Natural killer cell treated with Interleukin-12 subunit alpha and Interleukin-12 subunit beta and Interleukin-15 and Interleukin-18, amount 100 ng/mL, for 72 hours (primary cell): ENCODE data around the gene PTPRA. TPM values are rescaled to one million over a fixed set of nuclear protein-coding genes. Genes with fewer than 3 reads are reported as not detected.
"Not testable (repeated sequence)": the region's sequence is repeated elsewhere in the genome, so short reads cannot be mapped to it uniquely, and the experiment has no call there.

Source experiments
- ATAC-seq, 2 donors: fragments of 150-1000 bp; cut with Tn5 transposase in 1 of 2; sonication (Bioruptor Pico), chemical (Tn5 transposase) in 1 of 2; 2 replicates each; pipeline ENCODE4 v1.10.0; 2021
- DNase-seq: peaks from one replicate; pipeline ENCODE4 v3.0.0; 2022; ENCODE audit warnings: low spot score
- H3K27ac Mint-ChIP-seq, 2 donors: 1 replicate in 1 of 2; 2 replicates in 1 of 2; pipeline ENCODE4 v1.8.0; 2022; ENCODE audit warnings: mixed read lengths in 2 of 2, mild to moderate bottlenecking in 1 of 2, moderate library complexity in 1 of 2
- H3K27me3 Mint-ChIP-seq, 2 donors: 1 replicate in 1 of 2; 2 replicates in 1 of 2; pipeline ENCODE4 v1.8.0; 2022; ENCODE audit warnings: mixed read lengths in 2 of 2
- H3K36me3 Mint-ChIP-seq: one replicate; pipeline ENCODE4 v1.8.0; 2022; ENCODE audit warnings: mixed read lengths
- H3K4me1 Mint-ChIP-seq, 2 donors: 1 replicate in 1 of 2; 2 replicates in 1 of 2; pipeline ENCODE4 v1.8.0; 2022; ENCODE audit warnings: low read depth in 2 of 2, mixed read lengths in 2 of 2, mild to moderate bottlenecking in 1 of 2
- H3K4me3 Mint-ChIP-seq: one replicate; pipeline ENCODE4 v1.8.0; 2022; ENCODE audit warnings: mixed read lengths
- H3K9me3 Mint-ChIP-seq: 2 replicates; pipeline ENCODE4 v1.8.0; 2022; ENCODE audit warnings: mixed read lengths
- total RNA-seq, 2 donors: library from RNA; stranded (reverse); gene quantifications; one replicate each; pipeline ENCODE4 v1.2.3, GENCODE V29; 2022

Gene PTPRA
- total RNA-seq, 2 donors from 2014 or later: 50.4 to 76.0 TPM

GRCh38 chr20:3044336-3044965, 171.2 kb downstream of the PTPRA start:
- ATAC-seq (no peak), DNase-seq (no peak)
- Mint-ChIP-seq H3K27ac (peak overlapping the region; percentile 76 to 79), H3K36me3 (peaks cover 11% of the 10 kb centered on the region), H3K9me3 (no peaks in the 10 kb centered on the region), H3K27me3 (no peaks in the 10 kb centered on the region), H3K4me1 (peaks cover 20 to 23% of the 10 kb centered on the region in 2 donors), H3K4me3 (no peak overlapping the region)

- peak overlapping the region; percentile 96 for H3K4me3 Mint-ChIP-seq
- DNase-seq (no peak), ATAC-seq (peak; percentile 80 to 84)
- H3K27ac Mint-ChIP-seq: peak overlapping the region; percentile 76 to 79
- no peaks in the 10 kb centered on the region for H3K9me3 Mint-ChIP-seq
- H3K27me3 Mint-ChIP-seq: no peaks in the 10 kb centered on the region
- H3K36me3 Mint-ChIP-seq: peaks cover 11% of the 10 kb centered on the region
- H3K4me1 Mint-ChIP-seq: peaks cover 20 to 23% of the 10 kb centered on the region in 2 donors
Measured at GRCh38 chr20:3045042-3045815, 171.9 kb downstream of the PTPRA start.

DNA sequence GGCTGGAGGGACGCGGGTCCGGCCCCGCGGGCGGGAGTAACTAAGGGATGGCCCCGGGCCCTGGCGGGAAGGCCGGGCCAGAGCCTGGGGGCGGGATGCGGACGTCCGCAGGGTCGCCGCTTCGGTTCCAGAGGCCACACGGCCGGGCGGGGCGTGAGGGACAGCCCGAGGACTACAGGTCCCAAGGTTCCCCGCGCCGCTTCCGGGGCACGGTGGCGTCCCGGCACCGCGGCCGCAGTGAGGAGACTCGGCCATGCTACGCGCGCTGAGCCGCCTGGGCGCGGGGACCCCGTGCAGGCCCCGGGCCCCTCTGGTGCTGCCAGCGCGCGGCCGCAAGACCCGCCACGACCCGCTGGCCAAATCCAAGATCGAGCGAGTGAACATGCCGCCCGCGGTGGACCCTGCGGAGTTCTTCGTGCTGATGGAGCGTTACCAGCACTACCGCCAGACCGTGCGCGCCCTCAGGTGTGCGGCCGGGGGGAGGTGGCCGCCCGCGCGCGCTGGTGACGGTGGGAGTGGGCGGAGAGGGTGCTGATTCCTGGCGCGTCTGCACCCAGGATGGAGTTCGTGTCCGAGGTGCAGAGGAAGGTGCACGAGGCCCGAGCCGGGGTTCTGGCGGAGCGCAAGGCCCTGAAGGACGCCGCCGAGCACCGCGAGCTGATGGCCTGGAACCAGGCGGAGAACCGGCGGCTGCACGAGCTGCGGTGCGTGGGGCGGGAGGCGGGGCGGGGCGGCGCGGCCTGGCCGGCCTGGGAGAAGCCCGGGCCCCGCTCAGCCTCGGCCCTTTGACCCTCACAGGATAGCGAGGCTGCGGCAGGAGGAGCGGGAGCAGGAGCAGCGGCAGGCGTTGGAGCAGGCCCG, 172.8 kb downstream of the PTPRA start, which contains the start of gene MRPS26:
MRPS26 (plus strand) TSS at position 237 of the 861 bp plus-strand sequence; CDS start at position 254, 17 bp downstream.
- DNase-seq (peak; percentile 89), ATAC-seq (peak; percentile 96 to 97)
- Mint-ChIP-seq H3K27me3 (no peaks in the 10 kb centered on the region), H3K4me1 (peaks cover 18 to 23% of the 10 kb centered on the region in 2 donors), H3K4me3 (peak within 1 kb of the TSS; percentile 96), H3K36me3 (peaks cover 11% of the 10 kb centered on the region), H3K27ac (peak within 1 kb of the TSS; percentile 76 to 79), H3K9me3 (no peaks in the 10 kb centered on the region)

- H3K36me3 Mint-ChIP-seq: peaks cover 7% of the 10 kb centered on the region
- H3K27me3 Mint-ChIP-seq: no peaks in the 10 kb centered on the region
- peak overlapping the region; percentile 96 for H3K4me3 Mint-ChIP-seq
- DNase-seq (no peak), ATAC-seq (no peak)
- peak overlapping the region in 1 of 2 donors; percentile 17 for H3K27ac Mint-ChIP-seq
- H3K9me3 Mint-ChIP-seq: no peaks in the 10 kb centered on the region
- peaks cover 17 to 18% of the 10 kb centered on the region in 2 donors for H3K4me1 Mint-ChIP-seq
Measured at GRCh38 chr20:3046677-3047462, 173.6 kb downstream of the PTPRA start.

DNA sequence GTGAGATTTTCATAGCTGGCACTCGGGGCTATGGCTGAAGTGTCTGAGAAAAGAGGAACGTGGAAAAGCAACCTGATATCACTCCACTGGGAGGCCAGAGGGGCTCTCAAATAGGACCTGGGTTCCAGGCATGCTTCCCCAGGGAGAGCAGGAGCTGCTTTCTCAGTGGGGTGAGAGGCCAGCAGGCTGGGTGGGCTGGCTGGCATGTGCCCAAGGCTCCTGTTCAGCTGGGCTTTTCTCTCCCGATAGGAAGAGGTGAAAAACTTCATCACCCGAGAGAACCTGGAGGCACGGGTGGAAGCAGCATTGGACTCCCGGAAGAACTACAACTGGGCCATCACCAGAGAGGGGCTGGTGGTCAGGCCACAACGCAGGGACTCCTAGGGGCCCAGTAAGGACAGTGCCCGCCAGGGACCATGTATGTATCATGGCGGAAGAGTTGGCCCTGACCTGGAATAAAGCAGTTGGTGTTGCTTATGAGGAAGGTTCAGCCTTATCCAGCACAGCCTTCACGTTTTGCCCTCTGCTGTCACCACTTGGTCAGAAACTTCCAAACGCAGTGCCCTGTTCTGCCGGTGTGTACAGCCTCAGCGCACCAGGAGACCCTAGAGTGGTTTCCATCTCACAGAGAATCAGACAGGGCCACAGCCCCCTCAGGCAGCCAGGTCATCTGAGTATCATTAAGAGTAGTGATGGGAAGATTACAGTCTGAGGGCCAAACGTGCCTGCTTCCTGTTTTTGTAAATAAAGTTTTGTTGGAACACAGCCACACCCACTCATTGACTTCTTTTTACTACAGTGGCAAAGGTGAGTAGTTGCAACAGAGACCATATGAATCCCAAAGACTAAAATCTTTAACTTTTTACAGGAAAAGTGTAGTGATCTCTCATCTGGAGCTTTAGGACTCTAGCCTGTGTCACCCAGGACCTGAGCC, 174.5 kb downstream of the PTPRA start:
- H3K27ac Mint-ChIP-seq: peak overlapping the region in 1 of 2 donors; percentile 17
- ATAC-seq (no peak), DNase-seq (no peak)
- no peaks in the 10 kb centered on the region for H3K9me3 Mint-ChIP-seq
- peak overlapping the region; percentile 96 for H3K4me3 Mint-ChIP-seq
- H3K27me3 Mint-ChIP-seq: no peaks in the 10 kb centered on the region
- H3K4me1 Mint-ChIP-seq: peaks cover 15 to 18% of the 10 kb centered on the region in 2 donors
- peaks cover 5% of the 10 kb centered on the region for H3K36me3 Mint-ChIP-seq

DNA sequence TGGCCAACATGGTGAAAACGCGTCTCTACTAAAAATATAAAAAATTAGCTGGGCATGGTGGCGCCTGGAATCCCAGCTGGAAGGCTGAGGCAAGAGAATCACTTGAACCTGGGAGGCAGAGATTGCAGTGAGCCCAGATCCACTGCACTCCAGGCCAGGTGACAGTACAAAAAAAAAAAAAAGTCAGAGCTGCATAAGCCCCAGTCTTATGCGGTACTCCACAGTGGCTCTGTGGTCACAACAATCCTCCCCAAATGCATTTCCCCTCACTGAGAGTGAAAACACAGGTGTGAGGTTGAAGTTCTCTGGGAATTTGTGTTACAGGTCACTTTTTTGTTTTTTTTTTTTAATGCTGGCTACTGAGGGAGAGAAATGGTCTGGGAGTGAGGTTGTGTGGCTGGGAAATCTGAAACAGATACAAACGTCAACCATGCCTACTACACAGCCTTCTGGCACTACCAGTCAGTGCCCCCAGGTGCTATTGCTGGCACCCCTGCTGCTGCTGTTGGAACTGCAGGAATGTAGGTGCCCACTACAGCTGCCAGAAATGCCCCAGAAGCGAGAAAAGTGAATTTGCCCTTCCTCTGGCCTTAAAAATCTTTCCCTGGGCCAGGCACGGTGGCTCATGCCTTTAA, 178.2 kb downstream of the PTPRA start:
- no peaks in the 10 kb centered on the region for H3K9me3 Mint-ChIP-seq
- no peak for DNase-seq
- ATAC-seq: no peak
- no peak overlapping the region for H3K4me3 Mint-ChIP-seq
- H3K27ac Mint-ChIP-seq: no peak overlapping the region
- H3K36me3 Mint-ChIP-seq: peaks cover 5% of the 10 kb centered on the region
- H3K4me1 Mint-ChIP-seq: peaks cover 6 to 7% of the 10 kb centered on the region in 2 donors
- H3K27me3 Mint-ChIP-seq: no peaks in the 10 kb centered on the region

DNA sequence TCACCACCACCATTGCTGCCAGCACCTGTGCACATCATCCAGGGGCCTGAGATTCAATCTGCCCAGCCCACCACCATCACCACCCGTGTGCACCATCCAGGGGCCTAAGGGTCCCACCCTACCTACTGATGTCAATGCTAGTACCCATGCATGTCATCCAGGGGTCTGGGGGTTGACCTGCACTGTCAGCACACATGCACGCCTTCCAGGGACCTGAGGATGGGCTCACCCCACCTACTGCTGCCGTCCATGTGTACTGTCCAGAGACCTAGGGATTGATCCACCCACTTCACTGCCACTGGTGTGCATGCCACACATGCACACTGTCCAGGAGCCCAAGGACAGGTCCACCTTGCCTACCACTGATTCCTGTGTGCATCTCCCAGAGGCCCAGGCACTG, 186.2 kb downstream of the PTPRA start:
- Mint-ChIP-seq H3K36me3 (no peaks in the 10 kb centered on the region), H3K9me3 (no peaks in the 10 kb centered on the region), H3K4me3 (no peak overlapping the region), H3K4me1 (no peaks in the 10 kb centered on the region), H3K27ac (no peak overlapping the region), H3K27me3 (no peaks in the 10 kb centered on the region)
- ATAC-seq: peak in 1 of 2 donors; percentile 20
- no peak for DNase-seq

- not testable (repeated sequence) for H3K4me1 Mint-ChIP-seq, DNase-seq, H3K27me3 Mint-ChIP-seq, ATAC-seq, H3K27ac Mint-ChIP-seq, H3K9me3 Mint-ChIP-seq, H3K4me3 Mint-ChIP-seq, H3K36me3 Mint-ChIP-seq
Measured at GRCh38 chr20:3064119-3064518, 190.8 kb downstream of the PTPRA start.

- Mint-ChIP-seq H3K9me3 (no peaks in the 10 kb centered on the region), H3K27me3 (peaks cover 7 to 8% of the 10 kb centered on the region in 2 donors), H3K27ac (no peak overlapping the region), H3K4me3 (no peak overlapping the region), H3K36me3 (no peaks in the 10 kb centered on the region), H3K4me1 (peaks cover 9 to 10% of the 10 kb centered on the region in 2 donors)
- ATAC-seq: no peak
- no peak for DNase-seq
Measured at GRCh38 chr20:3067139-3068014, 194.1 kb downstream of the PTPRA start.

DNA sequence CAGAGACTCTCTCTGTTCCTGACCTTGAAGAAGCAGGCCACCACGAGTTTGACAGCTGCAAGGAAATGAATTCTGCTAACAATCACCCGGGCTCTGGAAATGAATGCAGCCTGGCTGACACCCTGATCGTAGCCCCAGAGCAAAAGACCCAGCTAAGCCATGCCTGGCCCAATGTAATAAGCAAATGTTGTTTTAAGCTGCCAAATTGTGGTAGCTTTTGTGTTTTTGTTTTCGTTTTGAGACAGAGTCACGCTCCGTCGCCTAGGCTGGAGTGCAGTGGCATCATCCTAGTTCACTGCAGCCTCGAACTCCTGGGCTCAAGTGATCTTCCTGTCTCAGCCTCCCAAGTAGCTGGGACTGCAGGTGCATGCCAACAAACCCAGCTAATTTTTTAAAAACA, 194.8 kb downstream of the PTPRA start:
- DNase-seq (no peak), ATAC-seq (no peak)
- H3K27ac Mint-ChIP-seq: no peak overlapping the region
- H3K27me3 Mint-ChIP-seq: peaks cover 8% of the 10 kb centered on the region in 2 donors
- H3K36me3 Mint-ChIP-seq: no peaks in the 10 kb centered on the region
- peaks cover 9 to 11% of the 10 kb centered on the region in 2 donors for H3K4me1 Mint-ChIP-seq
- no peaks in the 10 kb centered on the region for H3K9me3 Mint-ChIP-seq
- no peak overlapping the region for H3K4me3 Mint-ChIP-seq
